GM12878 (cell line): ENCODE results near the gene NSG2. TPM values are rescaled to one million over a fixed set of nuclear protein-coding genes. Genes with fewer than 3 reads are reported as not detected.

Experiments used
- ATAC-seq: fragments of 200-7000 bp; cut with Tn5 transposase; 3 replicates; pipeline ENCODE4 v1.9.1; 2020; ENCODE audit warnings: mild to moderate bottlenecking, moderate library complexity
- BruUV-seq: library from RNA; stranded (reverse); fragments of 400-500 nt; replicated peaks from 2 replicates; lab custom pipeline; 2021; lab: Mats Ljungman, UMichigan
- CTCF ChIA-PET: fragments of 300-600 bp; sonication (Branson Sonifier 250); formaldehyde crosslinking; extraction: SDS; loops from one replicate; lab custom pipeline; 2021; ENCODE audit warnings: inconsistent platforms; lab: Yijun Ruan, JAX
- POLR2A ChIA-PET: fragments of 350-600 bp; formaldehyde crosslinking; extraction: SDS; loops from one replicate; lab custom pipeline; 2021; ENCODE audit warnings: inconsistent platforms; lab: Charles Lee
- RAD21 ChIA-PET: fragments of 300-600 bp; sonication (Branson Sonifier 250); formaldehyde crosslinking; loops from one replicate; lab custom pipeline; 2023; ENCODE audit warnings: antibody characterized with exemption; ENCODE audit not compliant: unreplicated experiment; lab: Charles Lee
- SMC1A ChIA-PET: fragments of 300-600 bp; sonication (Branson Sonifier 250); formaldehyde crosslinking; loops from one replicate; lab custom pipeline; 2023; ENCODE audit not compliant: unreplicated experiment, uncharacterized antibody; lab: Charles Lee
- DNase-seq: peaks from one replicate; pipeline ENCODE4 v3.0.0-alpha.2; 2011; ENCODE audit warnings: low read depth, low spot score
- FAIRE-seq: peaks from 3 replicates; lab custom pipeline; 2011; peaks lifted over from hg19 to GRCh38; lab: Jason Lieb, UNC
- H2AFZ ChIP-seq: 2 replicates; pipeline ENCODE4 v1.6.0; 2011; ENCODE audit warnings: low read depth, low read length, control low read depth; ENCODE audit not compliant: control insufficient read depth
- H3K27ac ChIP-seq: 2 replicates; pipeline ENCODE4 v1.5.1; 2011; ENCODE audit warnings: control low read depth; ENCODE audit not compliant: control insufficient read depth, insufficient read depth
- H3K27me3 ChIP-seq, 2 experiments: replicated peaks in 1 of 2; 2 replicates each; pipeline versions ENCODE4 v1.6.0 to v1.6.1; 2011; ENCODE audit warnings: low read length in 1 of 2; ENCODE audit not compliant: control insufficient read depth in 2 of 2, insufficient read depth in 2 of 2
- H3K36me3 ChIP-seq, 2 experiments: 2 replicates each; pipeline ENCODE4 v1.5.1; 2011; ENCODE audit warnings: low read length in 1 of 2; ENCODE audit not compliant: control insufficient read depth in 2 of 2, insufficient read depth in 2 of 2
- H3K4me1 ChIP-seq: 2 replicates; pipeline ENCODE4 v1.6.1; 2011; ENCODE audit warnings: mild to moderate bottlenecking, low read length, moderate library complexity, mixed read lengths; ENCODE audit not compliant: control insufficient read depth, insufficient read depth
- H3K4me2 ChIP-seq: 2 replicates; pipeline ENCODE4 v1.6.0; 2011; ENCODE audit warnings: control low read depth; ENCODE audit not compliant: control insufficient read depth, insufficient read depth
- H3K4me3 ChIP-seq: fragments of 200-600 bp; sonication (generic); 2 replicates; pipeline ENCODE4 v1.5.1; 2016
- H3K79me2 ChIP-seq: 2 replicates; pipeline ENCODE4 v1.6.0; 2011; ENCODE audit warnings: low read length; ENCODE audit not compliant: control insufficient read depth, insufficient read depth
- H3K9ac ChIP-seq: 2 replicates; pipeline ENCODE4 v1.8.0; 2011; ENCODE audit warnings: low read length, control low read depth, mixed read lengths; ENCODE audit not compliant: control insufficient read depth, insufficient read depth
- H3K9me3 ChIP-seq: replicated peaks from 3 replicates; pipeline ENCODE4 v1.5.1; 2011; ENCODE audit warnings: mild to moderate bottlenecking, low read length; ENCODE audit not compliant: control insufficient read depth, insufficient read depth
- H4K20me1 ChIP-seq: 2 replicates; pipeline ENCODE4 v1.6.0; 2011; ENCODE audit not compliant: control insufficient read depth, insufficient read depth
- ATF3 ChIP-seq: IDR thresholded peaks from 2 replicates; pipeline ENCODE4 v1.6.1; 2011; ENCODE audit warnings: low read depth, mild to moderate bottlenecking, low read length, moderate library complexity, borderline replicate concordance; ENCODE audit errors: extremely low read depth
- CBX3 ChIP-seq: fragments of 200-600 bp; sonication (generic); IDR thresholded peaks from 2 replicates; pipeline ENCODE4 v1.6.1; 2016; ENCODE audit warnings: low read depth, borderline replicate concordance
- CREB1 ChIP-seq: IDR thresholded peaks from 2 replicates; pipeline ENCODE4 v1.6.1; 2012; ENCODE audit warnings: low read depth, mild to moderate bottlenecking, inconsistent platforms
- EED ChIP-seq: sonication (generic); IDR thresholded peaks from 2 replicates; pipeline ENCODE4 v1.6.1; 2016; ENCODE audit warnings: antibody characterized with exemption, low read depth
- EGR1 ChIP-seq, 2 experiments: IDR thresholded peaks; 1 replicate in 1 of 2; 2 replicates in 1 of 2; pipeline ENCODE4 v1.6.1; 2011 to 2012; ENCODE audit warnings: low read depth in 2 of 2, low read length in 2 of 2, borderline replicate concordance in 1 of 2, mild to moderate bottlenecking in 1 of 2, moderate library complexity in 1 of 2
- KAT2A ChIP-seq: conservative IDR thresholded peaks from 2 replicates; pipeline ENCODE4 v1.6.1; 2011; ENCODE audit warnings: low read depth, low read length; ENCODE audit not compliant: control insufficient read depth
- KLF5 ChIP-seq: fragments of 450-650 bp; IDR thresholded peaks from 2 replicates; pipeline ENCODE4 v1.6.1; 2014; ENCODE audit warnings: mild to moderate bottlenecking; ENCODE audit not compliant: partially characterized antibody
- NFYA ChIP-seq: IDR thresholded peaks from 2 replicates; pipeline ENCODE4 v1.6.1; 2011; ENCODE audit warnings: low read depth, mild to moderate bottlenecking, low read length, improper control_type of control experiment, borderline replicate concordance
- PBX3 ChIP-seq: IDR thresholded peaks from 2 replicates; pipeline ENCODE4 v1.6.1; 2011; ENCODE audit warnings: mild to moderate bottlenecking, low read depth, low read length, moderate library complexity; ENCODE audit not compliant: insufficient replicate concordance
- PML ChIP-seq: IDR thresholded peaks from 2 replicates; pipeline ENCODE4 v1.6.1; 2012; ENCODE audit warnings: low read length, inconsistent platforms
- PRDM15 ChIP-seq: fragments of 450-650 bp; formaldehyde crosslinking; IDR thresholded peaks from 2 replicates; pipeline ENCODE4 v1.4.0; 2020; ENCODE audit warnings: mild to moderate bottlenecking, moderate library complexity
- SIN3A ChIP-seq: IDR thresholded peaks from 2 replicates; pipeline ENCODE4 v1.6.1; 2012; ENCODE audit warnings: low read depth, low read length, improper control_type of control experiment
- ZNF207 ChIP-seq: fragments of 450-650 bp; IDR thresholded peaks from 2 replicates; pipeline ENCODE4 v1.6.1; 2014; ENCODE audit warnings: antibody characterized with exemption, mild to moderate bottlenecking, borderline replicate concordance
- ZNF687 ChIP-seq: fragments of 450-650 bp; IDR thresholded peaks from 2 replicates; pipeline ENCODE4 v1.6.1; 2017; ENCODE audit warnings: mild to moderate bottlenecking, moderate library complexity
- WGBS: methylation state at CpG from one replicate; pipeline ENCODE4 v1.1.6; 2016; ENCODE audit warnings: low lambda C conversion rate; ENCODE audit not compliant: insufficient replicate concordance, insufficient coverage; ENCODE audit errors: missing lambda C conversion rate; 5-methylcytosine and 5-hydroxymethylcytosine counted together
- in situ Hi-C: fragments of 300-500 bp; cut with MboI; formaldehyde crosslinking; loops from 9 replicates; pipeline ENCODE4 v1.14.3; 2018; ENCODE audit warnings: mixed read lengths
- intact Hi-C: fragments of 100-400 bp; cut with micrococcal nuclease; formaldehyde crosslinking; loops from one replicate; pipeline ENCODE4 v1.14.2; 2022; ENCODE audit not compliant: unreplicated experiment
- polyA plus RNA-seq, 11 experiments: library from polyadenylated mRNA; depleted of rRNA in 4 of 11; unstranded in 6 of 11; stranded (reverse) in 5 of 11; fragments of >200 nt; fragmentation: Nextera tagmentation in 4 of 11; fragmentation: Illumina TruSeq in 1 of 11; extraction: Ambion mirVana in 4 of 11; extraction: Trizol in 1 of 11; gene quantifications; 1 replicate in 1 of 11; 2 replicates in 10 of 11; pipeline versions ENCODE4 v1.2.1 to v1.2.3, GENCODE V29; 2011 to 2016; ENCODE audit warnings: inconsistent platforms in 2 of 11, missing spikeins in 2 of 11, low read depth in 1 of 11
- total RNA-seq, 4 experiments: library from RNA; depleted of rRNA in 3 of 4; stranded (reverse); fragments of >200 nt in 3 of 4; fragmentation: Illumina TruSeq in 1 of 4; extraction: Trizol in 1 of 4; gene quantifications; 2 replicates each; pipeline versions ENCODE4 v1.2.1 to v1.2.3, GENCODE V29; 2013 to 2021

The NSG2 gene
- total and polyA plus RNA-seq, 10 of the 15 experiments (the other 5 are each of a cell fraction or from before 2014, with no cell fraction given): 0.04 to 0.14 TPM; not detected in 8

GRCh38 chr5:174086751-174087150 is 41.2 kb downstream of the NSG2 start:
- no peaks in the 10 kb centered on the region for H3K9me3 ChIP-seq
- in situ Hi-C loops: no loop called here
- H4K20me1 ChIP-seq: no peaks in the 10 kb centered on the region
- H3K79me2 ChIP-seq: no peaks in the 10 kb centered on the region
- H3K9ac ChIP-seq: no peak overlapping the region
- H3K4me3 ChIP-seq: no peak overlapping the region
- H3K27me3 ChIP-seq: no peaks in the 10 kb centered on the region; a peak in 1 of 4 replicates
- H3K4me2 ChIP-seq: no peak overlapping the region
- intact Hi-C loops: no loop called here
- H3K27ac ChIP-seq: no peak overlapping the region
- ATAC-seq (no peak), DNase-seq (no peak), FAIRE-seq (no peak)
- ChIA-PET SMC1A (no interaction called here), POLR2A (no interaction called here), CTCF (no interaction called here), RAD21 (no interaction called here)
- BruUV-seq: no TSS peak
- no peak overlapping the region for H2AFZ ChIP-seq
- H3K4me1 ChIP-seq: no peaks in the 10 kb centered on the region
- 70% methylated on average over 5 of the region's 5 CpGs for WGBS
- no peaks in the 10 kb centered on the region for H3K36me3 ChIP-seq
- TF ChIP-seq KLF5 (no peak), KAT2A (no peak), CBX3 (no peak), PRDM15 (CRISPR knock-in tag) (no peak), ZNF687 (no peak), PBX3 (no peak), NFYA (no peak), ATF3 (no peak), ZNF207 (no peak), EED (no peak), EGR1 (IDR thresholded peaks at IDR 0.05; ENCODE audit: borderline replicate concordance in 1 of 2, low read depth in 2 of 2, low read length in 2 of 2) (no peak), SIN3A (no peak), CREB1 (no peak), PML (no peak)
